ENCODE measurements around the gene CPNE6. TPM values are rescaled to one million over a fixed set of nuclear protein-coding genes. Genes with fewer than 3 reads are reported as not detected.

Gene CPNE6
- total RNA-seq, 4 donors from 2014 or later: 0.29 TPM; not detected in 3

DNA sequence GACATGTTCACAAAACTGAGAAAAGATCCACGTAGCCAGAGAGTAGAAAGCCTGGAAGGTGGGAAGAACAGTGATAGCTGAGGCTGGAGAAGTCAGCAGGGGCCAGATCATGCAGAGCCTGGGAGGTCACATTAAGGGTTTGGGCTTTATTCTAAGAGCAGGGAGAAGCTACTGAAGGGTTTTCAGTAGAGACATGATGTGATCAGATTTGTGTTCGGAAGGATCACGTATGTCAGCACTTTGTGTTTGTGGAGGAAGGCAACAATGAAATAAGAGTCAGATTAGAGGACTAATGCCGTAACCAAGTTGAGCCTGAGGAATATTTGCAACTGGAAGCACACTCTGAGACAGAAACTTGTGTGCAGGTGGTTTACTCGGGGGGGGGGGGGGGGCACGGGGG lies 18.5 kb downstream of the CPNE6 start:
- WGBS, 2 donors: 84 to 90% methylated on average over 6 of the region's 6 CpGs
- no peaks in the 10 kb centered on the region for H3K36me3 ChIP-seq
- no peak for TF ChIP-seq POLR2A (IDR thresholded peaks at IDR 0.05)
- TF ChIP-seq CTCF (IDR thresholded peaks at IDR 0.05): no peak
- peaks cover under 1 to 19% of the 10 kb centered on the region in 2 donors for H3K4me1 ChIP-seq
- intact Hi-C loops (cut with DNase I): loop anchor here (2.0 kb wide), 1 partner anchor 31 kb away; no protein-coding TSS in a partner anchor
- H3K27ac ChIP-seq: no peak overlapping the region
- H3K4me3 ChIP-seq (replicated peaks in 1 of 3): no peak overlapping the region
- no peak for DNase-seq
- H3K9me3 ChIP-seq: no peaks in the 10 kb centered on the region
- no peaks in the 10 kb centered on the region for H3K27me3 ChIP-seq

DNA sequence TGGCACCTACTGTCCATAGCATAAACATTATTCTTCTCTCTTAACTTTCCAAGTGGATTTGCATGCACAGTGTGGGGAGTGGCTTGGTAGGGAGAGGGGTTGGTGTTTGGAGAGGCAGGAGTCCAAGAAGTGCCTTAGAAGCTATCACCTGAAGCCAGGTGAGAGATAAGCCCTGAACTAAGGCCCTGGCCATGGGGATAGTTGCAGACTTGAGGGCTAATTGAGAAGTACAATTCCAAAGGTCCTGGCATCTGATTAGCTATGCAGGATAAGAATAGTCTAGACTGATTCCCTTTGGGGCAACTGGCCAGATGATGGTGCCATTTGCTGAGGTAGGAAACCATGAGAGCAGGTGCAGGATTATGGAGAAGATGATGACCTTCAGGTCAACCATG lies 20.7 kb downstream of the CPNE6 start:
- TF ChIP-seq POLR2A (IDR thresholded peaks at IDR 0.05) (no peak), CTCF (IDR thresholded peaks at IDR 0.05) (no peak)
- DNase-seq: no peak
- Histone ChIP-seq H3K4me3 (replicated peaks in 1 of 3) (no peak overlapping the region), H3K36me3 (no peaks in the 10 kb centered on the region), H3K4me1 (peaks cover 10 to 29% of the 10 kb centered on the region in 2 donors), H3K27me3 (no peaks in the 10 kb centered on the region), H3K27ac (no peak overlapping the region), H3K9me3 (no peaks in the 10 kb centered on the region)
- intact Hi-C loops (cut with DNase I): no loop called here

DNA sequence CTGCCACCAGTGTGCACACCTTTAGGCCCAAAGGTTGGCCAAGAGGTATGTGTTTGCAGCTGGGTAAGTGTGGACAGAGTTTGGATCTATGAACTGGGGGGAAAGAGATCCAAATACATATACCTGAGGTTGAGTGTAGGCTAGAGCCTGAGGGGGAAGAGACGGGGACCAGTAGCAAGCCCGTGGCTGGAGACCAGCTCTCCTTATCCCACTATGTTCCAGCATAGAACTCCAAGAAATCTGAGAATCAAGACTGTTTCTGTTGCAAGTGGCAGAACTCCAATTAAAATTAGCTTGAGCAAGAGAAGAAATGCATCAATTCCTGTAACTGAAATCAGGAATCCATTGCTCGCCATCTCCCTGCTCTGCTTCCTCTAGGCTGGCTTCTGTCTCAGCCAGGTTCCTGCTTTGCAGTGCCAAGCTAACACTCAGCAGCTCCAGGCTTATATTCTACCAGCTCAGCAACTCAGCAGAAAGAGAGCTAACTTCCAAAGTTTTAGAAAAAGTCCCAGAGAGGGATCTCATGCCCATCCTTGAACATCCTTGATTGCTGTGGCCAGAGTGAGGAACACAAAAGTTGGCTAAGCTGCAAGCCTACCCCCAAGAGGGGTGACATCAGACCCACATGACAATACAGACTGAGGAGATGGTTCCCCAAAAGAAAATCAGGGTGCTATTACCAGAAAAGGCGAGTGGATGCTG lies 21.3 kb downstream of the CPNE6 start:
- DNase-seq: no peak
- no peak overlapping the region for H3K4me3 ChIP-seq (replicated peaks in 1 of 3)
- 83 to 89% methylated on average over 4 of the region's 4 CpGs for WGBS, 2 donors
- TF ChIP-seq CTCF (IDR thresholded peaks at IDR 0.05) (no peak), POLR2A (IDR thresholded peaks at IDR 0.05) (no peak)
- H3K27me3 ChIP-seq: no peaks in the 10 kb centered on the region
- no peaks in the 10 kb centered on the region for H3K36me3 ChIP-seq
- peak overlapping the region in 2 of 3 donors; percentile 94 to 99 for H3K27ac ChIP-seq
- intact Hi-C loops (cut with DNase I): no loop called here
- H3K9me3 ChIP-seq: no peaks in the 10 kb centered on the region
- peaks cover 10 to 29% of the 10 kb centered on the region in 2 donors for H3K4me1 ChIP-seq

DNA sequence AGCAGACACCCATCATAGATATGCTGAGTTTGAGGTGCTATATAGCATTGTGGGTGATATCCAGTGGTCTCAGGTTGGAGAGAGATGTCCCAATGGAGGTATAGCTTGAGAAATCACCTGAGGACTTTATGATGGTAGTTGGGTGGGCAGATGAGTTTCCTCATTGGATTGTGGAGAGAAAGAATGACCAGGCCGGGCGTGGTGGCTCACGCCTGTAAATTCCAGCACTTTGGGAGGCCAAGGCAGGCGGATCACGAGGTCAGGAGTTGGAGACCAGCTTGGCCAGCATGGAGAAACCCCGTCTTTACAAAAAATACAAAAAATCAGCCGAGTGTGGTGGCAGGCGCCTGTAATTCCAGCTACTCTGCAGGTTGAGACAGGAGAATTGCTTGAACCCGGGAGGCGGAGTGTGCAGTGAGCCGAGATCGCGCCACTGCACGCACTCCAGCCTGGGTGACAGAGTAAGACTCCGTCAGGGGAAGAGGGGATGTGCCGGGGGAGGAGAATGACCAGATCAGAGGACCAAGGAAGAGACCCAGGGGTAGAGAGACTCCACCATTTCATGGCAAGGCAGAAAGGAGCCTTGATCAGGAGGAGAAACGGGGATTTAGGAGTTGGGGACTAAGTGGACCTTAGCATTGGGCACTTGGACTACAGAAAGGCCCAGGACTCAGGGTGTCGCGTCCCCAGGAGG lies 22.0 kb downstream of the CPNE6 start:
- H3K27ac ChIP-seq: peak overlapping the region; percentile 92 to 99 (median 94)
- H3K4me1 ChIP-seq: peaks cover 10 to 29% of the 10 kb centered on the region in 2 donors
- intact Hi-C loops (cut with DNase I): no loop called here
- no peaks in the 10 kb centered on the region for H3K9me3 ChIP-seq
- peak in 1 of 6 experiments; percentile 13 for TF ChIP-seq CTCF (IDR thresholded peaks at IDR 0.05)
- no peak for TF ChIP-seq POLR2A (IDR thresholded peaks at IDR 0.05)
- 67 to 75% methylated on average over 19 of the region's 19 CpGs for WGBS, 2 donors
- DNase-seq: peak; percentile 29 to 36
- H3K36me3 ChIP-seq: peaks cover 0 to 5% of the 10 kb centered on the region in 2 donors
- H3K27me3 ChIP-seq: no peaks in the 10 kb centered on the region
- peak overlapping the region in 1 of 3 donors; percentile 88 for H3K4me3 ChIP-seq (replicated peaks in 1 of 3)
